H9 (cell line): ENCODE results near the gene PIEZO2. TPM values are rescaled to one million over a fixed set of nuclear protein-coding genes. Genes with fewer than 3 reads are reported as not detected.

Source experiments
- DNase-seq: peaks from one replicate; pipeline ENCODE4 v3.0.0-alpha.2; 2017
- H2AFZ ChIP-seq: one replicate; pipeline ENCODE4 v1.6.1; 2013; ENCODE audit warnings: mild to moderate bottlenecking, low read length, control low read depth, moderate library complexity
- H2AK5ac ChIP-seq: 2 replicates; pipeline ENCODE4 v1.6.1; 2013; ENCODE audit warnings: low read length, control low read depth, mixed read lengths; ENCODE audit not compliant: insufficient read length
- H2BK120ac ChIP-seq: one replicate; pipeline ENCODE4 v1.6.1; 2013; ENCODE audit warnings: low read depth, mild to moderate bottlenecking, low read length, control low read depth, inconsistent platforms; ENCODE audit not compliant: poor library complexity, severe bottlenecking
- H2BK12ac ChIP-seq: 2 replicates; pipeline ENCODE4 v1.6.1; 2013; ENCODE audit warnings: low read length, control low read depth, mixed read lengths, low read depth; ENCODE audit not compliant: insufficient read length
- H2BK15ac ChIP-seq: 2 replicates; pipeline ENCODE4 v1.6.1; 2013; ENCODE audit warnings: low read depth, low read length, control low read depth
- H2BK20ac ChIP-seq: one replicate; pipeline ENCODE4 v1.6.1; 2013; ENCODE audit warnings: low read depth, mild to moderate bottlenecking, low read length, control low read depth, inconsistent platforms; ENCODE audit not compliant: poor library complexity, severe bottlenecking
- H2BK5ac ChIP-seq: 2 replicates; pipeline ENCODE4 v1.6.1; 2013; ENCODE audit warnings: low read length, control low read depth, mixed read lengths; ENCODE audit not compliant: insufficient read length
- H3K14ac ChIP-seq: 2 replicates; pipeline ENCODE4 v1.6.1; 2013; ENCODE audit warnings: low read length, control low read depth; ENCODE audit not compliant: insufficient read depth
- H3K18ac ChIP-seq: 2 replicates; pipeline ENCODE4 v1.6.1; 2013; ENCODE audit warnings: low read depth, mild to moderate bottlenecking, mixed read lengths, low read length, control low read depth; ENCODE audit not compliant: insufficient read length
- H3K23ac ChIP-seq: 2 replicates; pipeline ENCODE4 v1.6.1; 2013; ENCODE audit warnings: low read length, control low read depth, mixed read lengths, low read depth; ENCODE audit not compliant: insufficient read length
- H3K23me2 ChIP-seq: 2 replicates; pipeline ENCODE4 v1.6.1; 2013; ENCODE audit warnings: low read depth, mild to moderate bottlenecking, mixed read lengths, low read length, control low read depth; ENCODE audit not compliant: insufficient read length, poor library complexity, severe bottlenecking
- H3K27ac ChIP-seq: 2 replicates; pipeline ENCODE4 v1.5.1; 2013; ENCODE audit warnings: low read length, control low read depth, mixed read lengths, low read depth; ENCODE audit not compliant: insufficient read length
- H3K27me3 ChIP-seq: 2 replicates; pipeline ENCODE4 v1.6.1; 2013; ENCODE audit warnings: low read length, control low read depth, inconsistent platforms; ENCODE audit not compliant: insufficient read depth
- H3K4ac ChIP-seq: 2 replicates; pipeline ENCODE4 v1.6.1; 2013; ENCODE audit warnings: low read depth, mild to moderate bottlenecking, control low read depth, inconsistent platforms, low read length, moderate library complexity
- H3K4me1 ChIP-seq: 2 replicates; pipeline ENCODE4 v1.6.1; 2013; ENCODE audit warnings: low read length, control low read depth, inconsistent platforms; ENCODE audit not compliant: insufficient read depth
- H3K4me2 ChIP-seq: 2 replicates; pipeline ENCODE4 v1.6.1; 2013; ENCODE audit warnings: low read length, control low read depth, mixed read lengths; ENCODE audit not compliant: insufficient read length, insufficient read depth
- H3K56ac ChIP-seq: 2 replicates; pipeline ENCODE4 v1.6.1; 2013; ENCODE audit warnings: low read depth, mild to moderate bottlenecking, mixed read lengths, low read length, control low read depth; ENCODE audit not compliant: insufficient read length
- H3K79me1 ChIP-seq: 2 replicates; pipeline ENCODE4 v1.6.1; 2013; ENCODE audit warnings: low read depth, mild to moderate bottlenecking, moderate library complexity, low read length, control low read depth, inconsistent platforms; ENCODE audit not compliant: insufficient read depth, poor library complexity, severe bottlenecking
- H3K79me2 ChIP-seq: 2 replicates; pipeline ENCODE4 v1.6.1; 2013; ENCODE audit warnings: low read length, control low read depth, inconsistent platforms; ENCODE audit not compliant: insufficient read depth
- H3K9ac ChIP-seq: 2 replicates; pipeline ENCODE4 v1.6.1; 2013; ENCODE audit warnings: low read length, control low read depth, mixed read lengths; ENCODE audit not compliant: insufficient read length; ENCODE audit errors: extremely low read depth
- H3K9me3 ChIP-seq: one replicate; pipeline ENCODE4 v1.6.1; 2013; ENCODE audit warnings: low read depth, low read length, inconsistent platforms; ENCODE audit not compliant: control insufficient read depth
- H3T11ph ChIP-seq: one replicate; pipeline ENCODE4 v1.6.1; 2013; ENCODE audit warnings: mild to moderate bottlenecking, low read length, control low read depth, inconsistent platforms
- H4K20me1 ChIP-seq: one replicate; pipeline ENCODE4 v1.6.1; 2013; ENCODE audit not compliant: control insufficient read depth, insufficient read length, insufficient read depth
- H4K5ac ChIP-seq: 2 replicates; pipeline ENCODE4 v1.6.1; 2013; ENCODE audit warnings: low read depth, mild to moderate bottlenecking, mixed read lengths, low read length, control low read depth; ENCODE audit not compliant: insufficient read length
- H4K8ac ChIP-seq: replicated peaks from 2 replicates; pipeline ENCODE4 v1.6.1; 2013; ENCODE audit warnings: low read length, control low read depth, mixed read lengths, low read depth; ENCODE audit not compliant: insufficient read length
- H4K91ac ChIP-seq: 2 replicates; pipeline ENCODE4 v1.6.1; 2013; ENCODE audit warnings: low read depth, mild to moderate bottlenecking, moderate library complexity, mixed read lengths, low read length, control low read depth; ENCODE audit not compliant: insufficient read length
- H3K27ac Mint-ChIP-seq, 3 experiments: 2 replicates in 2 of 3; 3 replicates in 1 of 3; pipeline ENCODE4 v1.8.0; 2020 to 2021; ENCODE audit warnings: mixed read lengths in 3 of 3, mild to moderate bottlenecking in 1 of 3, moderate library complexity in 1 of 3
- H3K27me3 Mint-ChIP-seq: 2 replicates; pipeline ENCODE4 v1.8.0; 2021; ENCODE audit warnings: low read depth, mild to moderate bottlenecking, moderate library complexity, mixed read lengths
- H3K36me3 Mint-ChIP-seq, 3 experiments: 2 replicates in 2 of 3; 3 replicates in 1 of 3; pipeline ENCODE4 v1.8.0; 2020 to 2021; ENCODE audit warnings: low read depth in 3 of 3, mixed read lengths in 3 of 3; ENCODE audit not compliant: insufficient read depth in 1 of 3
- H3K4me1 Mint-ChIP-seq, 2 experiments: 2 replicates each; pipeline ENCODE4 v1.8.0; 2020; ENCODE audit warnings: mixed read lengths in 2 of 2
- H3K4me3 Mint-ChIP-seq, 2 experiments: 2 replicates in 1 of 2; 3 replicates in 1 of 2; pipeline ENCODE4 v1.8.0; 2020 to 2021; ENCODE audit warnings: mild to moderate bottlenecking in 2 of 2, mixed read lengths in 2 of 2, moderate library complexity in 1 of 2
- H3K9me3 Mint-ChIP-seq, 2 experiments: 2 replicates in 1 of 2; 3 replicates in 1 of 2; pipeline ENCODE4 v1.8.0; 2020; ENCODE audit warnings: mild to moderate bottlenecking in 2 of 2, mixed read lengths in 2 of 2, moderate library complexity in 1 of 2
- CTCF ChIP-seq: fragments of 200-600 bp; sonication (generic); conservative IDR thresholded peaks from 3 replicates; pipeline ENCODE4 v1.8.0; 2021; ENCODE audit warnings: antibody characterized with exemption, mild to moderate bottlenecking
- WGBS: extraction: QIAGEN DNeasy Blood & Tissue Kit; methylation state at CpG from one replicate; pipeline ENCODE4 v1.1.7; 2013; ENCODE audit warnings: missing lambda C conversion rate, low lambda C conversion rate, mixed read lengths; ENCODE audit not compliant: insufficient read length; ENCODE audit errors: extremely low coverage; 5-methylcytosine and 5-hydroxymethylcytosine counted together
- total RNA-seq: library from RNA; stranded (reverse); gene quantifications from 2 replicates; pipeline ENCODE4 v1.2.1, GENCODE V29; 2021

The PIEZO2 gene
- total RNA-seq, 1 experiment from 2014 or later = 3.9 TPM

- Histone ChIP-seq H2AFZ (no peak overlapping the region), H3K79me2 (no peaks in the 10 kb centered on the region), H2BK15ac (no peak overlapping the region), H4K8ac (no peak overlapping the region), H2BK12ac (no peak overlapping the region), H3K4me1 (no peaks in the 10 kb centered on the region), H4K5ac (no peak overlapping the region), H3K23me2 (no peaks in the 10 kb centered on the region), H3K9me3 (no peaks in the 10 kb centered on the region), H3K14ac (no peak overlapping the region), H3K56ac (no peak overlapping the region), H3K23ac (no peak overlapping the region), H2BK20ac (no peak overlapping the region), H2BK5ac (no peak overlapping the region), H2BK120ac (no peak overlapping the region), H3K9ac (no peak overlapping the region), H3K4me2 (no peak overlapping the region), H3K27me3 (no peaks in the 10 kb centered on the region), H2AK5ac (no peak overlapping the region), H4K20me1 (no peaks in the 10 kb centered on the region), H3T11ph (no peak overlapping the region), H3K4ac (no peak overlapping the region), H3K79me1 (no peaks in the 10 kb centered on the region), H4K91ac (no peak overlapping the region), H3K27ac (no peak overlapping the region), H3K18ac (no peak overlapping the region)
- no peak overlapping the region for H3K27ac Mint-ChIP-seq
- peaks cover 0 to 1% (median 0%) of the 10 kb centered on the region in 3 experiments; a peak in 2 of 7 replicates for H3K36me3 Mint-ChIP-seq
- 0 out of 4 replicates have a peak, but pooled peaks cover 0 to 2% of the 10 kb centered on the region in 2 experiments for H3K4me1 Mint-ChIP-seq
- no peaks in the 10 kb centered on the region for H3K9me3 Mint-ChIP-seq
- no peak overlapping the region for H3K4me3 Mint-ChIP-seq
- DNase-seq = no peak
- H3K27me3 Mint-ChIP-seq = no peaks in the 10 kb centered on the region
- no CpG with 5 or more reads among the region's 4 CpGs for WGBS
- no peak for TF ChIP-seq CTCF
These were observed 235.4 kb downstream of the PIEZO2 start for GRCh38 chr18:10913919-10914318.
